ENCODE results near the gene GRIA3. TPM values are rescaled to one million over a fixed set of nuclear protein-coding genes. Genes with fewer than 3 reads are reported as not detected.
"Not testable (repeated sequence)": the region's sequence is repeated elsewhere in the genome, so short reads cannot be mapped to it uniquely, and the experiment has no call there.

Gene GRIA3
- total and polyA plus RNA-seq, 9 donors = 1.2 to 11.2 (median 4.2) TPM

GRCh38 chrX:123518791-123519190 is 334.7 kb downstream of the GRIA3 start:
- H3K4me1 ChIP-seq (ENCODE audit: insufficient read depth) = no peaks in the 10 kb centered on the region
- DNase-seq = no peak
- H3K4me3 ChIP-seq = no peak overlapping the region
- TF ChIP-seq POLR2A (IDR thresholded peaks at IDR 0.05) (no peak), EP300 (IDR thresholded peaks at IDR 0.05) (no peak), CTCF (IDR thresholded peaks at IDR 0.05) (no peak)
- H3K27me3 ChIP-seq = no peaks in the 10 kb centered on the region
- H3K9me3 ChIP-seq = no peaks in the 10 kb centered on the region
- intact Hi-C loops (cut with DNase I) = no loop called here
- WGBS, 3 donors = 64 to 68% (median 65%) methylated on average over 2 of the region's 2 CpGs
- H3K36me3 ChIP-seq = no peaks in the 10 kb centered on the region
- H3K27ac ChIP-seq = no peak overlapping the region

DNA sequence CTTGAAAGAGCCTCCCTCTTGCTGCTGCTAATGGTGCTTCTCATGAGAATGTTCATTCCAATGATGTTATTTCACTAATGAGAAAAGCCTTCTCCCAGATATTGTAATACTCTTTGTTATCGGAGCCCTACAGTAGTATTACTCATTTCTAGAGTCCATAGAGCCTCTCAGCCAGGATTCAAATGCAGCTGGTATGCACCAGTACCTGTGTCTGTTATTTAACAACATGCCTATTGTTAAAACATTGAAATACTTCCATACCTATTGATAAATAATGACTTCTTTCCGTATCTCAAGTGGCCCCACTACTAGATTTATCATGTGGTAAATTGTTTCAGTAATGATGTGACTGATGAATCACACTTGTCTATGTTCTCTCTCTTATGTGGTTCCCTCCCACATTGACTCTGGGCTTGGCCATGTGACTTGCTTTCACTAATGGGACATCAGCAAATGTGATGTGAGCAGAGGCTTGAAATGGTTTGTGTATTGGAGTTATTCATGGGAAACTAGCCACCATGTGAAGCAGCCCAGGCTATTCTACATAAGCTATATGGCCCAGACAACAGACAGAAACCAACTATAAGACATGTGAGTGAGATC is 341.1 kb downstream of the GRIA3 start:
- DNase-seq = no peak
- no peaks in the 10 kb centered on the region for H3K9me3 ChIP-seq
- no peaks in the 10 kb centered on the region for H3K27me3 ChIP-seq
- H3K4me1 ChIP-seq (ENCODE audit: insufficient read depth) = no peaks in the 10 kb centered on the region
- 71 to 76% (median 71%) methylated on average over 2 of the region's 2 CpGs for WGBS, 3 donors
- H3K27ac ChIP-seq = no peak overlapping the region
- no peak overlapping the region for H3K4me3 ChIP-seq
- intact Hi-C loops (cut with DNase I) = no loop called here
- no peaks in the 10 kb centered on the region for H3K36me3 ChIP-seq
- TF ChIP-seq CTCF (IDR thresholded peaks at IDR 0.05) = no peak
- TF ChIP-seq POLR2A (IDR thresholded peaks at IDR 0.05) = no peak
- no peak for TF ChIP-seq EP300 (IDR thresholded peaks at IDR 0.05)

DNA sequence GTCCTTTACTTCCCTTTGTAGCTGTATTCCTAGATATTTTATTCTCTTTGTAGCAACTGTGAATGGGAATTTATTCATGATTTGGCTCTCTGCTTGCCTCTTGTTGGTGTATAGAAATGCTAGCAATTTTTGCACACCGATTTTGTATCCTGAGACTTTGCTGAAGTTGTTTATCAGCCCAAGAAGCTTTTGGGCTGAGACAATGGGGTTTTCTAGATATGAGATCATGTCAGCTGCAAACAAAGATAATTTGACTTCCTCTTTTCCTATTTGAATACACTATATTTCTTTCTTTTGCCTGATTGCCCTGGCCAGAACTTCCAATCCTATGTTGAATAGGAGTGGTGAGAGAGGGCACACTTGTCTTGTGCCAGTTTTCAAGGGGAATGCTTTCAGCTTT is 346.6 kb downstream of the GRIA3 start:
- H3K4me1 ChIP-seq (ENCODE audit: insufficient read depth); H3K9me3 ChIP-seq; H3K27me3 ChIP-seq; H3K36me3 ChIP-seq; DNase-seq; H3K4me3 ChIP-seq; intact Hi-C loops (cut with DNase I); H3K27ac ChIP-seq: not testable (repeated sequence)
- WGBS, 3 donors = 69 to 95% (median 80%) methylated on average over 1 of the region's 1 CpG
